Right atrium auricular region (tissue), 2 donors: ENCODE measurements around the gene ARHGAP44. TPM values are rescaled to one million over a fixed set of nuclear protein-coding genes. Genes with fewer than 3 reads are reported as not detected.

ENCODE experiments used
- DNase-seq: peaks from one replicate; pipeline ENCODE4 v3.0.0-alpha.2; 2019; ENCODE audit warnings: low spot score
- H3K27ac ChIP-seq, 2 donors: fragments of 200-600 bp; sonication (generic); 1 replicate in 1 of 2; 2 replicates in 1 of 2; pipeline ENCODE4 v1.5.1; 2016 to 2019
- H3K27me3 ChIP-seq, 2 donors: fragments of 200-600 bp; sonication (generic); one replicate each; pipeline versions ENCODE4 v1.5.1 to v1.6.0; 2017 to 2019
- H3K36me3 ChIP-seq: fragments of 200-600 bp; sonication (generic); one replicate; pipeline ENCODE4 v1.5.1; 2016
- H3K4me1 ChIP-seq, 2 donors: fragments of 200-600 bp; sonication (generic); one replicate each; pipeline versions ENCODE4 v1.5.1 to v1.6.0; 2017 to 2019
- H3K4me3 ChIP-seq, 2 donors: fragments of 200-600 bp; sonication (generic); 1 replicate in 1 of 2; 2 replicates in 1 of 2; pipeline ENCODE4 v1.5.1; 2017 to 2019; ENCODE audit warnings: mild to moderate bottlenecking in 1 of 2, moderate library complexity in 1 of 2
- H3K9me3 ChIP-seq, 2 donors: fragments of 200-600 bp; sonication (generic); one replicate each; pipeline ENCODE4 v1.5.1; 2019
- total RNA-seq, 2 donors: library from RNA; depleted of rRNA; stranded (reverse); fragments of >200 nt; gene quantifications; one replicate each; pipeline ENCODE4 v1.1.0, GENCODE V29; 2016
- TF ChIP-seq, protein P1 (sequence below), 2 donors: fragments of 200-600 bp; sonication (generic); IDR thresholded peaks; one replicate each; pipeline ENCODE4 v1.5.1; 2019; ENCODE audit warnings: antibody characterized with exemption in 2 of 2

ARHGAP44 gene
- total RNA-seq, 2 donors from 2014 or later = 7.8 to 12.2 TPM

DNA sequence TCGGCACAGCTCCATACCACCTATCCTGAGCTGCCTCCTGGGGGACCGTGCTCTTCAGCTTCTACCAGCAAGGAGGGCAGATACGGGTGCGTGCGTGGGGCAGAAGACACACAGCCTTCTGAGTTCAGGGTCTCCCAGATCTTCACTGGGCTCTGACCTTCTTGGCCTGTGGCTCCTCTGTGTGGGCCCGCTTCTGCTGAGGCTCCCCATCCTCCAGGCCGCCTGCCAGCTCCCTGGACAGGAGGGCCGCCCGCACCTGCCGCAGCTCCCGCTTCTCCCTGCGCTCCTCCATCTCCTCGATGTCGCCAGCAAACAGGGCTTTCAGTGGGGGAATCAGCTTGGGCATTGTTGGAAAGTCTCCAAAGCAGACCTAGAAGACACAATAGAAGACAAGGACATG lies 203.4 kb downstream of the ARHGAP44 start:
- TF ChIP-seq, protein P1, sequence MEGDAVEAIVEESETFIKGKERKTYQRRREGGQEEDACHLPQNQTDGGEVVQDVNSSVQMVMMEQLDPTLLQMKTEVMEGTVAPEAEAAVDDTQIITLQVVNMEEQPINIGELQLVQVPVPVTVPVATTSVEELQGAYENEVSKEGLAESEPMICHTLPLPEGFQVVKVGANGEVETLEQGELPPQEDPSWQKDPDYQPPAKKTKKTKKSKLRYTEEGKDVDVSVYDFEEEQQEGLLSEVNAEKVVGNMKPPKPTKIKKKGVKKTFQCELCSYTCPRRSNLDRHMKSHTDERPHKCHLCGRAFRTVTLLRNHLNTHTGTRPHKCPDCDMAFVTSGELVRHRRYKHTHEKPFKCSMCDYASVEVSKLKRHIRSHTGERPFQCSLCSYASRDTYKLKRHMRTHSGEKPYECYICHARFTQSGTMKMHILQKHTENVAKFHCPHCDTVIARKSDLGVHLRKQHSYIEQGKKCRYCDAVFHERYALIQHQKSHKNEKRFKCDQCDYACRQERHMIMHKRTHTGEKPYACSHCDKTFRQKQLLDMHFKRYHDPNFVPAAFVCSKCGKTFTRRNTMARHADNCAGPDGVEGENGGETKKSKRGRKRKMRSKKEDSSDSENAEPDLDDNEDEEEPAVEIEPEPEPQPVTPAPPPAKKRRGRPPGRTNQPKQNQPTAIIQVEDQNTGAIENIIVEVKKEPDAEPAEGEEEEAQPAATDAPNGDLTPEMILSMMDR (IDR thresholded peaks at IDR 0.05) = no peak
- H3K4me3 ChIP-seq = no peak overlapping the region
- H3K27ac ChIP-seq = no peak overlapping the region
- H3K4me1 ChIP-seq = peaks cover 0 to 16% of the 10 kb centered on the region in 2 donors
- H3K27me3 ChIP-seq = no peaks in the 10 kb centered on the region
- DNase-seq = no peak
- H3K9me3 ChIP-seq = no peaks in the 10 kb centered on the region
- H3K36me3 ChIP-seq = peaks cover 72% of the 10 kb centered on the region

DNA sequence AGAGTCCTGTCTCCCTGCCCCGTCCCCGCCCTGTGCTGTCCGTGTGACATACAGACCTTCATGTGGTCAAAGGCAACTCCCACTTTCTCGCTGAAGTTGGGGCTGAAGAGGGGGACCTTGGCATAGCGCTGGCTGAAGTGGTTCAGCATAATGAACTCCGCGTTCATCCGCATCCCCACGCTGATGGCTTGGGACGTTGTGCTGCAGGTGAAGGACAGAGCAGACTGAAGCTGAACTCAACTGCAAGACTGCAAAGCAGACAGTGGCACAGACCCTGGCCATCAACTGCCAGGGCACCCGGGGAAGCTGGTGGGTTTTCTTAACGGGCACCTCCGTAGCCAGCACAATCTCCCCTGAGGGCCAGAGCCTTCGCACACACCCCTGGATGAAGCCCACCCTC lies 204.3 kb downstream of the ARHGAP44 start:
- Histone ChIP-seq H3K9me3 (no peaks in the 10 kb centered on the region), H3K27me3 (no peaks in the 10 kb centered on the region), H3K4me1 (peaks cover 0 to 16% of the 10 kb centered on the region in 2 donors), H3K4me3 (no peak overlapping the region), H3K36me3 (peaks cover 82% of the 10 kb centered on the region), H3K27ac (no peak overlapping the region)
- no peak for DNase-seq
- TF ChIP-seq, protein P1 (IDR thresholded peaks at IDR 0.05) = no peak

DNA sequence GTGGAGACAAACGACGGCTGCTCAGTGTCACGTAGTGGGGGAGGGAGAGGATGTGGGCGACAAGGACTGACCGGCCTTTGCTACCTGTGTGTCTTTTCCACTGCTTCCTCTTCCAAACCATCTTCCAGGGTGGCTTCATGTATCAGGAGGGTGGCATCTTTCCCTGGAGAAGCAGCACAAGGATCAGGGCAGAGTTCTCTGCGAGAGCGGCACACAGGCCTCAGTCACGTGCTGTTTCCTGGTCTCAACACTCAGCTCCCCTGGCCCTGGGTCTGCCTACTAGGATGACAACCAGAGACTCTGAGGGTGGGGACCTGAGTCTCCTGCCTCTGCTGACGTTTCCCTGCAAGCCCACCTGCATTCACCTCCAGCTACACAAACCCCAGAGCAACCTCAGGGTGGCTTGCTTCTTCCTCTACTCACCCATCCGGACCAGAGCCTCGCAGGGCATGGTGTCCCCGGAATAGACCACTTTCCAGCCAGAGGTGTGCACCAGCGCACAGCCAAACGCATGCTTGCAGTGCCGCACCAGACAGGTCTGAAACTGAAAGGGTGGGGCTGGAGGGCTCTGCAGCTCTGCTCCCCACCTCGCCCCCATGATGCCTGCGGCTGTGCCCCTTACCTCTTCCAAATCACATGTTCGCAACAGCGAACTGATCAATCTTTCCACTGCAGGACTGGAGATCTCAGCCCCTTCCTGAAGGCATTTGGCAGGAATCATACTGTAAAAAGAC lies 205.2 kb downstream of the ARHGAP44 start:
- TF ChIP-seq, protein P1 (IDR thresholded peaks at IDR 0.05) = no peak

DNA sequence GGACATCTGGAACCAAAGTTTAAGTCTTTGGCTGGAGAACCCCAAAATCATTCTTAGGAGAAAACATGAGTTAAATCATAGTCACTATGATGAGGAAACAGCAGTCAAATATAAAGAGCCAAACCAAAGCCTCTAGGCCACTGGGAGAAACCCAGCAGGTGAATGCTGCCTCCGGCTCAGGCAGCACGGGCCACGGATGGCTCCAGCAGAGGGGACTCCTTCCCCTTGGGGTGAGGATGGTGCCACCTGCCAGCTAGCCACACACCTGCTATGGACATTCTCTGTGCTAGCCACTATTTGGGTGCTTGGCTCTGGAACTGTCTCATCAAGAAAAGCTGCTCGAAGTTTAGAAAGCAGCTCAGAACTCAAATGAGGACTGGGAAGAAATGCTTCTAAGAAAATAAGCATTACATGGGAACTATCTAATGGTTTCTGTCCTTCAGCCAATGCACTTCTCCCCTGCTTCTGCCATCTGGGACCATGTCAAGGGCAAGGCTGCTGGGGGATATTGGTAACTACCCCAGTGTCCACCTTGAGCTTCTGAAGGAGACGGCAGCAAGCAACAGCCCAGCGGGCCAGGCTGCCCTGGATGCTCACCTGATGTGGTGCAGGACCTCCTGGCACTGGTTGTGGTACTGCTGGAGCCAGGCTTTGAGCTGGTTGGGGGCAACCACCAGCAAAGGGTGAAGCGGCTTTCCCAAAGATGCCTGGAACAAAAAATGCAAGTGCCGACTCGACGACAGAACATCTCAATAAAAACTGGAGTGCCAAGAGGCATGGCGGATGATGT lies 206.0 kb downstream of the ARHGAP44 start:
- H3K4me3 ChIP-seq = no peak overlapping the region
- DNase-seq = no peak
- H3K27ac ChIP-seq = no peak overlapping the region
- H3K9me3 ChIP-seq = no peaks in the 10 kb centered on the region
- no peaks in the 10 kb centered on the region for H3K27me3 ChIP-seq
- peaks cover 98% of the 10 kb centered on the region for H3K36me3 ChIP-seq
- H3K4me1 ChIP-seq = peaks cover 0 to 3% of the 10 kb centered on the region in 2 donors
- TF ChIP-seq, protein P1 (IDR thresholded peaks at IDR 0.05) = no peak

More for the DNA sequence above, 205.2 kb downstream of the ARHGAP44 start:
- no peak for DNase-seq
- Histone ChIP-seq H3K4me3 (no peak overlapping the region), H3K27me3 (no peaks in the 10 kb centered on the region), H3K4me1 (peaks cover 0 to 11% of the 10 kb centered on the region in 2 donors), H3K36me3 (peaks cover 90% of the 10 kb centered on the region), H3K27ac (no peak overlapping the region), H3K9me3 (no peaks in the 10 kb centered on the region)

DNA sequence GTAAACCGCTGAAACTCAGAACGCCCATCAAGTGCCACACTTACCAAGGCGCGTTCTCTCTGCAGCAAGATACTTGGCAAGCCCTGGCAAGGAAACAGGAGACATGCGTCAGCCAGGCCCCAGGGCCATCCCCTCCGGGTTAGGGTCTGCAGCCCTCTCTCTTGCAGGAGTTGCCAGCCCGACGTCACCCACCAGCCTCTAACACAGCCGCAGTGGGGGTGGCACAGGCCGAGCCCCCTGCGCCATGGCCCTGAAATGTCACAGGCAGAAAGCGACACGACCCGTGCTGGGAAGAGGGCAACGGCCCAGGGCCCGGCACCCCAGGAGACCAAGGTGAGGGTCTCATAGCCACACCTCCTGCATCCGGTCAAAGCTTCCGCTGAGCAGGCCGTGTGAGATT lies 206.6 kb downstream of the ARHGAP44 start:
- Histone ChIP-seq H3K9me3 (no peaks in the 10 kb centered on the region), H3K4me1 (no peaks in the 10 kb centered on the region), H3K4me3 (no peak overlapping the region), H3K27me3 (no peaks in the 10 kb centered on the region), H3K36me3 (peaks cover 100% of the 10 kb centered on the region), H3K27ac (no peak overlapping the region)
- TF ChIP-seq, protein P1 (IDR thresholded peaks at IDR 0.05) = no peak
- DNase-seq = no peak
